ENCODE measurements around the gene RHOF. TPM values are rescaled to one million over a fixed set of nuclear protein-coding genes. Genes with fewer than 3 reads are reported as not detected.
A peak's percentile ranks its signal among the peaks of the same experiment; 100 is the strongest.

Gene RHOF
- total and polyA plus RNA-seq, 2 of the 13 experiments (the other 11 are each of a cell fraction or from before 2014, with no cell fraction given), result 14.6 to 32.2 TPM

- TF ChIP-seq ZNF121 (CRISPR knock-in tag; IDR thresholded peaks at IDR 0.05) (no peak), CBX1 (IDR thresholded peaks at IDR 0.05; ENCODE audit: low read depth) (no peak), ZFP62 (CRISPR knock-in tag; IDR thresholded peaks at IDR 0.05) (no peak), CBX2 (IDR thresholded peaks at IDR 0.05; ENCODE audit: low read depth, low read length) (no peak), CBX2 (CRISPR knock-in tag; IDR thresholded peaks at IDR 0.05; ENCODE audit: low read depth) (no peak), MBNL3 (CRISPR knock-in tag; conservative IDR thresholded peaks at IDR 0.05) (no peak), TCF7L2 (IDR thresholded peaks at IDR 0.05; ENCODE audit: low read depth, low read length) (no peak), GLMP (CRISPR knock-in tag; IDR thresholded peaks at IDR 0.05; ENCODE audit: borderline replicate concordance) (no peak), ZFP36 (IDR thresholded peaks at IDR 0.05; ENCODE audit: borderline replicate concordance, low read depth, low read length, partially characterized antibody) (peak; percentile 98), HMGXB4 (CRISPR knock-in tag; IDR thresholded peaks at IDR 0.05; ENCODE audit: borderline replicate concordance in 1 of 2, low read depth in 1 of 2) (0 out of 4 replicates have a peak, but pooled peaks of 1 of the 2 experiments have one; percentile 6), ZSCAN29 (CRISPR knock-in tag; conservative IDR thresholded peaks at IDR 0.05) (no peak), ZFP37 (CRISPR knock-in tag; IDR thresholded peaks at IDR 0.05; ENCODE audit: borderline replicate concordance) (no peak)
- TF ChIP-seq, protein P1, sequence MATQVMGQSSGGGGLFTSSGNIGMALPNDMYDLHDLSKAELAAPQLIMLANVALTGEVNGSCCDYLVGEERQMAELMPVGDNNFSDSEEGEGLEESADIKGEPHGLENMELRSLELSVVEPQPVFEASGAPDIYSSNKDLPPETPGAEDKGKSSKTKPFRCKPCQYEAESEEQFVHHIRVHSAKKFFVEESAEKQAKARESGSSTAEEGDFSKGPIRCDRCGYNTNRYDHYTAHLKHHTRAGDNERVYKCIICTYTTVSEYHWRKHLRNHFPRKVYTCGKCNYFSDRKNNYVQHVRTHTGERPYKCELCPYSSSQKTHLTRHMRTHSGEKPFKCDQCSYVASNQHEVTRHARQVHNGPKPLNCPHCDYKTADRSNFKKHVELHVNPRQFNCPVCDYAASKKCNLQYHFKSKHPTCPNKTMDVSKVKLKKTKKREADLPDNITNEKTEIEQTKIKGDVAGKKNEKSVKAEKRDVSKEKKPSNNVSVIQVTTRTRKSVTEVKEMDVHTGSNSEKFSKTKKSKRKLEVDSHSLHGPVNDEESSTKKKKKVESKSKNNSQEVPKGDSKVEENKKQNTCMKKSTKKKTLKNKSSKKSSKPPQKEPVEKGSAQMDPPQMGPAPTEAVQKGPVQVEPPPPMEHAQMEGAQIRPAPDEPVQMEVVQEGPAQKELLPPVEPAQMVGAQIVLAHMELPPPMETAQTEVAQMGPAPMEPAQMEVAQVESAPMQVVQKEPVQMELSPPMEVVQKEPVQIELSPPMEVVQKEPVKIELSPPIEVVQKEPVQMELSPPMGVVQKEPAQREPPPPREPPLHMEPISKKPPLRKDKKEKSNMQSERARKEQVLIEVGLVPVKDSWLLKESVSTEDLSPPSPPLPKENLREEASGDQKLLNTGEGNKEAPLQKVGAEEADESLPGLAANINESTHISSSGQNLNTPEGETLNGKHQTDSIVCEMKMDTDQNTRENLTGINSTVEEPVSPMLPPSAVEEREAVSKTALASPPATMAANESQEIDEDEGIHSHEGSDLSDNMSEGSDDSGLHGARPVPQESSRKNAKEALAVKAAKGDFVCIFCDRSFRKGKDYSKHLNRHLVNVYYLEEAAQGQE (IDR thresholded peaks at IDR 0.05; ENCODE audit: borderline replicate concordance in 1 of 2, low read depth in 1 of 2, low read length in 2 of 2), result no peak
- TF ChIP-seq, protein P2, sequence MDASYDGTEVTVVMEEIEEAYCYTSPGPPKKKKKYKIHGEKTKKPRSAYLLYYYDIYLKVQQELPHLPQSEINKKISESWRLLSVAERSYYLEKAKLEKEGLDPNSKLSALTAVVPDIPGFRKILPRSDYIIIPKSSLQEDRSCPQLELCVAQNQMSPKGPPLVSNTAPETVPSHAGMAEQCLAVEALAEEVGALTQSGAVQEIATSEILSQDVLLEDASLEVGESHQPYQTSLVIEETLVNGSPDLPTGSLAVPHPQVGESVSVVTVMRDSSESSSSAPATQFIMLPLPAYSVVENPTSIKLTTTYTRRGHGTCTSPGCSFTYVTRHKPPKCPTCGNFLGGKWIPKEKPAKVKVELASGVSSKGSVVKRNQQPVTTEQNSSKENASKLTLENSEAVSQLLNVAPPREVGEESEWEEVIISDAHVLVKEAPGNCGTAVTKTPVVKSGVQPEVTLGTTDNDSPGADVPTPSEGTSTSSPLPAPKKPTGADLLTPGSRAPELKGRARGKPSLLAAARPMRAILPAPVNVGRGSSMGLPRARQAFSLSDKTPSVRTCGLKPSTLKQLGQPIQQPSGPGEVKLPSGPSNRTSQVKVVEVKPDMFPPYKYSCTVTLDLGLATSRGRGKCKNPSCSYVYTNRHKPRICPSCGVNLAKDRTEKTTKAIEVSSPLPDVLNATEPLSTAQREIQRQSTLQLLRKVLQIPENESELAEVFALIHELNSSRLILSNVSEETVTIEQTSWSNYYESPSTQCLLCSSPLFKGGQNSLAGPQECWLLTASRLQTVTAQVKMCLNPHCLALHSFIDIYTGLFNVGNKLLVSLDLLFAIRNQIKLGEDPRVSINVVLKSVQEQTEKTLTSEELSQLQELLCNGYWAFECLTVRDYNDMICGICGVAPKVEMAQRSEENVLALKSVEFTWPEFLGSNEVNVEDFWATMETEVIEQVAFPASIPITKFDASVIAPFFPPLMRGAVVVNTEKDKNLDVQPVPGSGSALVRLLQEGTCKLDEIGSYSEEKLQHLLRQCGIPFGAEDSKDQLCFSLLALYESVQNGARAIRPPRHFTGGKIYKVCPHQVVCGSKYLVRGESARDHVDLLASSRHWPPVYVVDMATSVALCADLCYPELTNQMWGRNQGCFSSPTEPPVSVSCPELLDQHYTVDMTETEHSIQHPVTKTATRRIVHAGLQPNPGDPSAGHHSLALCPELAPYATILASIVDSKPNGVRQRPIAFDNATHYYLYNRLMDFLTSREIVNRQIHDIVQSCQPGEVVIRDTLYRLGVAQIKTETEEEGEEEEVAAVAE (CRISPR knock-in tag; IDR thresholded peaks at IDR 0.05; ENCODE audit: borderline replicate concordance), result no peak
- TF ChIP-seq, protein P3, sequence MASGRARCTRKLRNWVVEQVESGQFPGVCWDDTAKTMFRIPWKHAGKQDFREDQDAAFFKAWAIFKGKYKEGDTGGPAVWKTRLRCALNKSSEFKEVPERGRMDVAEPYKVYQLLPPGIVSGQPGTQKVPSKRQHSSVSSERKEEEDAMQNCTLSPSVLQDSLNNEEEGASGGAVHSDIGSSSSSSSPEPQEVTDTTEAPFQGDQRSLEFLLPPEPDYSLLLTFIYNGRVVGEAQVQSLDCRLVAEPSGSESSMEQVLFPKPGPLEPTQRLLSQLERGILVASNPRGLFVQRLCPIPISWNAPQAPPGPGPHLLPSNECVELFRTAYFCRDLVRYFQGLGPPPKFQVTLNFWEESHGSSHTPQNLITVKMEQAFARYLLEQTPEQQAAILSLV (CRISPR knock-in tag; IDR thresholded peaks at IDR 0.05; ENCODE audit: borderline replicate concordance), result no peak
These were observed at the start of gene RHOF (continued) for GRCh38 chr12:121793440-121793837.

Data from HepG2 (cell line).